Uterus (tissue), 4 donors: ENCODE results near the gene DAP3. TPM values are rescaled to one million over a fixed set of nuclear protein-coding genes. Genes with fewer than 3 reads are reported as not detected.
"Not testable (repeated sequence)": the region's sequence is repeated elsewhere in the genome, so short reads cannot be mapped to it uniquely, and the experiment has no call there.

ENCODE experiments used
- DNase-seq, 2 donors: peaks; one replicate each; pipeline ENCODE4 v3.0.0-alpha.2; 2019 to 2020
- H3K27ac ChIP-seq, 2 donors: fragments of 200-600 bp; sonication (generic); 1 replicate in 1 of 2; 2 replicates in 1 of 2; pipeline ENCODE4 v1.5.1; 2016 to 2018
- H3K27me3 ChIP-seq, 2 donors: fragments of 200-600 bp; sonication (generic); one replicate each; pipeline ENCODE4 v1.5.1; 2018 to 2019; ENCODE audit warnings: control low read depth in 1 of 2
- H3K36me3 ChIP-seq, 2 donors: fragments of 200-600 bp; sonication (generic); one replicate each; pipeline ENCODE4 v1.5.1; 2019; ENCODE audit warnings: control low read depth in 1 of 2
- H3K4me1 ChIP-seq, 2 donors: fragments of 200-600 bp; sonication (generic); one replicate each; pipeline ENCODE4 v1.5.1; 2018 to 2019; ENCODE audit warnings: control low read depth in 1 of 2
- H3K4me3 ChIP-seq, 2 donors: fragments of 200-600 bp; sonication (generic); 1 replicate in 1 of 2; 2 replicates in 1 of 2; pipeline ENCODE4 v1.5.1; 2018 to 2019; ENCODE audit warnings: mild to moderate bottlenecking in 1 of 2
- H3K9me3 ChIP-seq, 2 donors: fragments of 200-600 bp; sonication (generic); one replicate each; pipeline ENCODE4 v1.5.1; 2019; ENCODE audit warnings: control low read depth in 1 of 2
- POLR2A ChIP-seq, 2 donors: fragments of 450-650 bp; IDR thresholded peaks; one replicate each; pipeline ENCODE4 v1.6.1; 2016; ENCODE audit warnings: antibody characterized with exemption in 2 of 2, mild to moderate bottlenecking in 1 of 2, moderate library complexity in 1 of 2
- intact Hi-C: fragments of 100-400 bp; cut with DNase I; formaldehyde crosslinking; loops from one replicate; pipeline ENCODE4 v1.15.1; 2023; ENCODE audit warnings: low total_unique reads
- total RNA-seq, 4 donors: library from RNA; depleted of rRNA in 3 of 4; stranded (reverse); fragments of >200 nt in 3 of 4; gene quantifications; one replicate each; pipeline versions ENCODE4 v1.1.0 to v1.2.4, GENCODE V29; 2014 to 2023
- TF ChIP-seq, protein P1 (sequence below), 4 experiments: fragments of 200-600 bp in 2 of 4; fragments of 450-650 bp in 2 of 4; sonication (generic) in 2 of 4; IDR thresholded peaks; one replicate each; pipeline ENCODE4 v1.5.1; 2016 to 2019; ENCODE audit warnings: antibody characterized with exemption in 4 of 4, mild to moderate bottlenecking in 2 of 4, moderate library complexity in 1 of 4
- donor health status: DM: yes; HTN: yes; CAD: no.

Gene DAP3
- 100 to 1,000 TPM in 1 of 4 donors, 10 to 100 TPM in 3; 43.5 to 177 (median 69.6) TPM for total RNA-seq

DNA sequence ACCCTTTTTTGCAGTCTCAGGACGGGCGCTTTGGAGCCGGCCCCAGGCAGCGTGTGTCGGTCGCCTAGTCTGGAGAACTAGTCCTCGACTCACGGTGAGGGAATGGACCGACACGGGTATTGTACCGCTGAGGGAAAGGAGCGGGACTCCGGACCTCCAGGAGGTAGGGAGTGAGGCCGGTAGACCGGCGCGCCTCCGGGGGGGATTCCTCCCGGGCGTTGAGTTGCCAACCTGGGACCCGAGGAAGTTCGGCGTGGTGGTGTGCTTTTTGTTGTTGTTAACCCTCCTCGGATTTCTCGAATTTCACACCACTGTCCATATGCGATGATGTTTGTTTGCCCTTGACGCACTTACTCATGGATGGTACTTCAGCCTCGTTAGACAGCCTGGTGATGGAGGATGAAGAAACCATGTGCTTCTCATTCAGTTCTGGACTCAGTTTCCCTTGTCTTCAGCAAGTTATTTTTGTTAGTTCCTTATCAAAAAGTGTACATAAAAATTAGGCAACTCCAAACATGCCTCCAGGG lies at the start of gene DAP3:
Gene DAP3, plus strand, starts transcription at position 11 of the 527 bp plus-strand sequence. CDS start 20,689 bp downstream, outside the sequence.
- DNase-seq, intact Hi-C loops, H3K9me3 ChIP-seq, H3K36me3 ChIP-seq, H3K27me3 ChIP-seq, H3K4me1 ChIP-seq: not testable (repeated sequence)
- peak within 1 kb of the TSS; percentile 96 to 98 for H3K27ac ChIP-seq
- H3K4me3 ChIP-seq: peak within 1 kb of the TSS; percentile 95 to 99

DNA sequence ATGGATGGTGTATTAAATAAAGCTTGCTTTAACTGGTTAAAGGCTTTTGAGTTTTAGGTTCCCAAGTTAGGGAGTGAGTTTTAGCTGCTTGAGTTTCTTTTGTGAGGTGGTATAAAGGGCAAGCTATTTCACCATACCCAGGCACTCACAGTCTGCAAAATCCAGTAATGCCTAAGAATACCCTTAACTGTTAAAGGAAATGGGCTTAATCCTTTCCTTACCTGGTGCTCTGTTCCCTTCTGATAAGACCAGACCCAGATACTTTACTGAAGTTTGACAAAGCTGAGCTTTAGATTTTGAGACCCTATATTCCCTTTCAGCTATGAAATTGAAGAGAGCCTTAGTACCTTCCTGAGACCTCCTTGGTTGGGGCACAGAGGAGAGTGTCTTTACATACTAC lies 48.5 kb upstream of the DAP3 start:
- no peaks in the 10 kb centered on the region for H3K27me3 ChIP-seq
- DNase-seq: no peak
- no peak for TF ChIP-seq POLR2A (IDR thresholded peaks at IDR 0.05)
- TF ChIP-seq, protein P1, sequence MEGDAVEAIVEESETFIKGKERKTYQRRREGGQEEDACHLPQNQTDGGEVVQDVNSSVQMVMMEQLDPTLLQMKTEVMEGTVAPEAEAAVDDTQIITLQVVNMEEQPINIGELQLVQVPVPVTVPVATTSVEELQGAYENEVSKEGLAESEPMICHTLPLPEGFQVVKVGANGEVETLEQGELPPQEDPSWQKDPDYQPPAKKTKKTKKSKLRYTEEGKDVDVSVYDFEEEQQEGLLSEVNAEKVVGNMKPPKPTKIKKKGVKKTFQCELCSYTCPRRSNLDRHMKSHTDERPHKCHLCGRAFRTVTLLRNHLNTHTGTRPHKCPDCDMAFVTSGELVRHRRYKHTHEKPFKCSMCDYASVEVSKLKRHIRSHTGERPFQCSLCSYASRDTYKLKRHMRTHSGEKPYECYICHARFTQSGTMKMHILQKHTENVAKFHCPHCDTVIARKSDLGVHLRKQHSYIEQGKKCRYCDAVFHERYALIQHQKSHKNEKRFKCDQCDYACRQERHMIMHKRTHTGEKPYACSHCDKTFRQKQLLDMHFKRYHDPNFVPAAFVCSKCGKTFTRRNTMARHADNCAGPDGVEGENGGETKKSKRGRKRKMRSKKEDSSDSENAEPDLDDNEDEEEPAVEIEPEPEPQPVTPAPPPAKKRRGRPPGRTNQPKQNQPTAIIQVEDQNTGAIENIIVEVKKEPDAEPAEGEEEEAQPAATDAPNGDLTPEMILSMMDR (IDR thresholded peaks at IDR 0.05): no peak
- no peaks in the 10 kb centered on the region for H3K36me3 ChIP-seq
- no peaks in the 10 kb centered on the region for H3K9me3 ChIP-seq
- no peaks in the 10 kb centered on the region for H3K4me1 ChIP-seq
- intact Hi-C loops: no loop called here
- H3K4me3 ChIP-seq: no peak overlapping the region
- H3K27ac ChIP-seq: no peak overlapping the region

DNA sequence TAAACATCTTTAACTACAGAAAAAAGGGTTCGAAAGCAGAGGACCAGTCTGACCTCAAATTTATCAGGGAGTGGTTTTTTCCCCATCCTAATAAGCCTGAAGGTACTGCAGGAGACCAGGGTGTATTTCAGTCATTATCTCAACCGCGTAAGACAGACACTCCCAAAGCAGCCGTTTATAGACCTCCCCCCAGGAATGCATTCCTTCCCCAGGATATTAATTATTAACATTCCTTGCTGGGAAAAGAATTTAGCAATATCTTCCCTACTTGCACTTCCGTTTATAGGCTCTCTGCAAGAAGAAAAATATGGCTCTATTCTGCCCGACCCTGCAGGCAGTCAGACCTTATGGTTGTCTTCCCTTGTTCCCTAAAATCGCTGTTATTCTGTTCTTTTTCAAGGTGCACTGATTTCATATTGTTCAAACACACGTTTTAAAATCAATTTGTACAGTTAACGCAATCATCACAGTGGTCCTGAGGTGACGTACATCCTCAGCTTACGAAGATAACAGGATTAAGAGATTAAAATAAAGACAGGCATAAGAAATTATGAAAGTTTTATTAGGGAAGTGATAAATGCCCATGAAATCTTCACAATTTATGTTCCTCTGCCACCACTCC lies 46.2 kb upstream of the DAP3 start:
- H3K36me3 ChIP-seq, H3K4me3 ChIP-seq, H3K27me3 ChIP-seq, H3K4me1 ChIP-seq, DNase-seq, H3K27ac ChIP-seq, intact Hi-C loops, H3K9me3 ChIP-seq: not testable (repeated sequence)

DNA sequence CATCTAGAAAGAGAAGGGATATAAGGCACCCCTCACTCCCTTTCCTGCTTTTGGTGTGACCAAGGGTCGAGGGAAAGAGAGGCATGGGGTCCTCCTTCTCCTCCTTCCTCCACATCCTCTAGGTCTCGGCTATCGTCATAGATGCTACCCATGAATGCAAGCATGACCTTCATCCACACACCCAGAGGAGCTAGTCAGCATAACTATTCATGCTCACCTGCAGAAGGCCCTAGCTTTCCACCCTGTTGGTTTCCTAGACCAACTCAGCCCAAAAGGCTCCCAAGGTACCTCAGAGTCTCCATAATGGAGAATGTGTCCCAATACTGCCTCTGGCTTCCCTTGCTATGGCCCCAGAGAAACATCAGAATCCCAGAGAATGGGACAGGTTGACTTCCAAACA lies 45.7 kb upstream of the DAP3 start:
- no peak for TF ChIP-seq POLR2A (IDR thresholded peaks at IDR 0.05)
- TF ChIP-seq, protein P1 (IDR thresholded peaks at IDR 0.05): no peak
- Histone ChIP-seq H3K27me3 (no peaks in the 10 kb centered on the region), H3K9me3 (no peaks in the 10 kb centered on the region), H3K36me3 (no peaks in the 10 kb centered on the region), H3K27ac (no peak overlapping the region), H3K4me3 (no peak overlapping the region), H3K4me1 (peaks cover 0 to 5% of the 10 kb centered on the region in 2 donors)
- intact Hi-C loops: no loop called here
- DNase-seq: no peak

DNA sequence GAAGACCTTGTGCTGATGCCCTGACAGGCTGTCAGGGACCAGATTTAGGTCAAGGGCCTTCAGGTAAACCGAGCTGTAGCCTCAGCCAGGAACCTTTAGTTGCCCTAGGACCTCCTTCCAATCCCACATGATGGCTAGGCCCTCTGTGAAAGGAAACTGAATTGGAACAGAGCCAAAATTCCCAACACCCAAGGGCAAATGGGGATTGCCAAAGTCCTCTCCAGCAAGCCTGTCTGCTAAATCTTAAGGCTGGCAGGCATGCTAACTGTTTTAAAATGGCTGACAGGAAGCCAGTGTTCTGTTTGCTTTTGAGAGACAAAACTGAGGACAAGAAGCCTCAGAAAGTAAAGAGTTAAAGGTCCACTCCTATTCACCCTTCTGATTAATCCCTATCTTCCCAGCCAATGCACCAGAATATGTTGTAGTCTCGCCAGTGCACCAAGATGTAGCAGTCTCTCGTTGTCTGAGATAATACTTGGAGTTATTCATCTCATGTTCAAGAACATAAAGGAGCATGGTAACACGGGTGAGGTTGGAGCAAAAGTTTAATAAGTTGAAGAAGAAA lies 43.8 kb upstream of the DAP3 start:
- TF ChIP-seq POLR2A (IDR thresholded peaks at IDR 0.05): no peak
- TF ChIP-seq, protein P1 (IDR thresholded peaks at IDR 0.05): no peak
- intact Hi-C loops: no loop called here
- Histone ChIP-seq H3K4me3 (no peak overlapping the region), H3K4me1 (peaks cover 0 to 5% of the 10 kb centered on the region in 2 donors), H3K36me3 (no peaks in the 10 kb centered on the region), H3K27ac (peak overlapping the region; percentile 8), H3K27me3 (no peaks in the 10 kb centered on the region), H3K9me3 (no peaks in the 10 kb centered on the region)
- DNase-seq: no peak

DNA sequence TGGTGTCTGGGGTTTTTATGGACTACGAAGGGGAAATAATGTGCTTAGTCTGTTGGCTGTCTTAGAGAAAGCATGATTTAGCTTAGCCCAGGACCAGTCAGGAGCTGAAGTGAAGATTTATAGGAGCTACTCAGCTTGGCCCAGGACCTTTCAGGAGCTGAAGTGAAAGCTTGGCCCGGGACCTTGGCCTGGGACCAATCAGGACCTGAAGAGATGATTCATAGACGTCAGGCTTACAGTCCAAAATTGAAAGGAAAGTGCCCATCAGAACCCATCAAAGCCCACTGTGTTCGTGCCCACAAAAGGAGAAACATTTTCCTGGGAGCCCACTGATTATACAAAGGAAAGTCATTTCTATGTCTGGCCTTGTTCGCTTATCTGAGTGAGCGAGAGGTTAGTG lies 43.2 kb upstream of the DAP3 start:
- TF ChIP-seq, protein P1 (IDR thresholded peaks at IDR 0.05): no peak
- TF ChIP-seq POLR2A (IDR thresholded peaks at IDR 0.05): no peak
- no peak overlapping the region for H3K4me3 ChIP-seq
- peak in 1 of 2 donors; percentile 23 for DNase-seq
- peak overlapping the region; percentile 8 for H3K27ac ChIP-seq
- H3K36me3 ChIP-seq: no peaks in the 10 kb centered on the region
- no peaks in the 10 kb centered on the region for H3K9me3 ChIP-seq
- H3K27me3 ChIP-seq: no peaks in the 10 kb centered on the region
- intact Hi-C loops: no loop called here
- peaks cover 0 to 5% of the 10 kb centered on the region in 2 donors for H3K4me1 ChIP-seq
